ENCODE measurements around the gene ARSG. TPM values are rescaled to one million over a fixed set of nuclear protein-coding genes. Genes with fewer than 3 reads are reported as not detected.

ARSG gene
- total RNA-seq, 2 experiments from 2014 or later, result 11.7 to 13.8 TPM

GRCh38 chr17:68422821-68423220 is 131.5 kb downstream of the ARSG start:
- H3K36me3 Mint-ChIP-seq (ENCODE audit: low read depth), result peaks cover 36% of the 10 kb centered on the region
- POLR2A ChIA-PET, result no interaction called here
- DNase-seq, result no peak
- no peak overlapping the region for H3K4me3 Mint-ChIP-seq
- H3K27ac Mint-ChIP-seq, result no peak overlapping the region
- CTCF ChIA-PET, result interaction anchor here (2.3 kb wide), 1 partner anchor 10 kb away, joined by 9 read pairs; no protein-coding TSS in a partner anchor
- peaks cover 4% of the 10 kb centered on the region for H3K4me1 Mint-ChIP-seq
- H3K9me3 Mint-ChIP-seq, result no peaks in the 10 kb centered on the region
- H3K27me3 Mint-ChIP-seq, result no peaks in the 10 kb centered on the region

- ChIA-PET POLR2A (no interaction called here), CTCF (interaction anchor here (2.3 kb wide), 1 partner anchor 10 kb away, joined by 9 read pairs; no protein-coding TSS in a partner anchor)
- Mint-ChIP-seq H3K9me3 (no peaks in the 10 kb centered on the region), H3K4me1 (peaks cover 2% of the 10 kb centered on the region), H3K27ac (no peak overlapping the region), H3K27me3 (no peaks in the 10 kb centered on the region), H3K36me3 (ENCODE audit: low read depth) (peaks cover 31% of the 10 kb centered on the region), H3K4me3 (no peak overlapping the region)
- no peak for DNase-seq
These were observed 132.0 kb downstream of the ARSG start for GRCh38 chr17:68423251-68423650.

GRCh38 chr17:68424203-68424602 is 132.9 kb downstream of the ARSG start:
- no peaks in the 10 kb centered on the region for H3K9me3 Mint-ChIP-seq
- H3K27me3 Mint-ChIP-seq, result no peaks in the 10 kb centered on the region
- no peak overlapping the region for H3K4me3 Mint-ChIP-seq
- ChIA-PET POLR2A (no interaction called here), CTCF (interaction anchor here (1.2 to 1.3 kb wide), 2 partner anchors 8 to 132 kb away, joined by 3 read pairs; partner anchors contain the start of gene ARSG)
- no peak overlapping the region for H3K27ac Mint-ChIP-seq
- DNase-seq, result no peak
- H3K36me3 Mint-ChIP-seq (ENCODE audit: low read depth), result peaks cover 29% of the 10 kb centered on the region
- peaks cover 2% of the 10 kb centered on the region for H3K4me1 Mint-ChIP-seq

DNA sequence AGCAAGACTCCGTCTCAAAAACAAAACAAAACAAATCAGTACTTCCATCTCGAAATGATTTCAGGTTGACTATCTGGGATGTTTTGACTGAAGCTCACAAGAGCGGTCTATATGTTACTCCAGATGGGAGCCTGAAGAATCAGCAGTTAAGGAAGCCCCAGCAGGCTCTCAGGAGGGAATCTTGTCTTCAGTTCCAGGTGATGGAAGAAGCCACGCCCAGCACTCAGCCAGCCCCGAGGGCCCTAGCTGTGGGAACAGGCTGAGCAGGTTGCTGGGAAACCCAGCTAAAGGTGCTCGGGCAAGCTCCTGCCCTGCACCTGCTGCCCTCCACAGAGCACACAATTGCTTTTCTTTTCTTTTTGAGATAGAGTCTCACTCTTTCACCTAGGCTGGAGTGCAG is 133.6 kb downstream of the ARSG start:
- H3K9me3 Mint-ChIP-seq, result no peaks in the 10 kb centered on the region
- CTCF ChIA-PET, result interaction anchor here (0.6 to 1.5 kb wide), 5 partner anchors 9 to 182 kb away, joined by 3 to 4 read pairs (median 3); partner anchors contain the start of gene ARSG
- H3K27ac Mint-ChIP-seq, result no peak overlapping the region
- peaks cover 2% of the 10 kb centered on the region for H3K4me1 Mint-ChIP-seq
- H3K36me3 Mint-ChIP-seq (ENCODE audit: low read depth), result peaks cover 26% of the 10 kb centered on the region
- POLR2A ChIA-PET, result interaction anchor here (0.7 kb wide), 1 partner anchor 306 kb away, joined by 3 read pairs; no protein-coding TSS in a partner anchor
- no peak overlapping the region for H3K4me3 Mint-ChIP-seq
- DNase-seq, result no peak
- H3K27me3 Mint-ChIP-seq, result no peaks in the 10 kb centered on the region

- Mint-ChIP-seq H3K27ac (no peak overlapping the region), H3K4me3 (no peak overlapping the region), H3K9me3 (no peaks in the 10 kb centered on the region), H3K4me1 (peaks cover 2% of the 10 kb centered on the region), H3K27me3 (no peaks in the 10 kb centered on the region), H3K36me3 (ENCODE audit: low read depth) (peaks cover 23% of the 10 kb centered on the region)
- POLR2A ChIA-PET, result no interaction called here
- DNase-seq, result no peak
- CTCF ChIA-PET, result interaction anchor here (1.5 kb wide), 1 partner anchor 11 kb away, joined by 4 read pairs; no protein-coding TSS in a partner anchor
These were observed 134.7 kb downstream of the ARSG start for GRCh38 chr17:68425979-68426378.

GRCh38 chr17:68427575-68427974 is 136.3 kb downstream of the ARSG start:
- POLR2A ChIA-PET, result no interaction called here
- no peak overlapping the region for H3K27ac Mint-ChIP-seq
- H3K4me3 Mint-ChIP-seq, result no peak overlapping the region
- no peaks in the 10 kb centered on the region for H3K27me3 Mint-ChIP-seq
- H3K36me3 Mint-ChIP-seq (ENCODE audit: low read depth), result peaks cover 30% of the 10 kb centered on the region
- DNase-seq, result no peak
- H3K9me3 Mint-ChIP-seq, result no peaks in the 10 kb centered on the region
- H3K4me1 Mint-ChIP-seq, result peaks cover 11% of the 10 kb centered on the region
- CTCF ChIA-PET, result interaction anchor here (0.6 to 1.5 kb wide), 5 partner anchors 9 to 408 kb away, joined by 3 to 5 read pairs (median 4); no protein-coding TSS in a partner anchor

- H3K4me3 Mint-ChIP-seq, result no peak overlapping the region
- H3K4me1 Mint-ChIP-seq, result peaks cover 11% of the 10 kb centered on the region
- H3K27me3 Mint-ChIP-seq, result no peaks in the 10 kb centered on the region
- H3K9me3 Mint-ChIP-seq, result no peaks in the 10 kb centered on the region
- H3K27ac Mint-ChIP-seq, result no peak overlapping the region
- peaks cover 39% of the 10 kb centered on the region for H3K36me3 Mint-ChIP-seq (ENCODE audit: low read depth)
- POLR2A ChIA-PET, result no interaction called here
- CTCF ChIA-PET, result interaction anchor here (1.0 to 1.3 kb wide), 3 partner anchors 30 to 409 kb away, joined by 3 to 4 read pairs (median 3); no protein-coding TSS in a partner anchor
- no peak for DNase-seq
These were observed 137.3 kb downstream of the ARSG start for GRCh38 chr17:68428498-68429172.

DNA sequence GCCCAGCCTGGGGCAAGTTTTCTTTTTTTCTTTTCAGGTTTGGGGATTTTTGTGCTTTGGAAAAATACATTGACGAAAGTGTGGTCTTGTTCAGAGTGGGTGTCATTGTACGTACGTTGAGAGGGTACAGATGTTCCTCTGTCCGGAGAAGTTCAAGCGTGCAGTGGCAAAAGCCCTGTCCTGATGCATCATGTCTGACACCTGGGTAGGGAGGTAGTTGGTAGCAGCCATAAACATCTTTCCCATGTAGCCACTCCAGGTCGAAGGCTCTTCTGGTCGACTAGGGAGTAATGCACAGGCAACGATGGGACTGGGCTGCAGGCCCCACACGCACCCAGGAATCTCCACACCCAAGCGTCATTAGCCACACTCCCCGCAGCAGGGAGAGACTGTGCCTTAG is 138.6 kb downstream of the ARSG start:
- no peak overlapping the region for H3K27ac Mint-ChIP-seq
- peaks cover 19% of the 10 kb centered on the region for H3K4me1 Mint-ChIP-seq
- no peak for DNase-seq
- ChIA-PET POLR2A (no interaction called here), CTCF (interaction anchor here (1.6 kb wide), 1 partner anchor 11 kb away, joined by 3 read pairs; no protein-coding TSS in a partner anchor)
- peaks cover 43% of the 10 kb centered on the region for H3K36me3 Mint-ChIP-seq (ENCODE audit: low read depth)
- no peaks in the 10 kb centered on the region for H3K9me3 Mint-ChIP-seq
- H3K4me3 Mint-ChIP-seq, result no peak overlapping the region
- no peaks in the 10 kb centered on the region for H3K27me3 Mint-ChIP-seq

- ChIA-PET POLR2A (interaction anchor here (0.9 kb wide), 1 partner anchor 140 kb away, joined by 3 read pairs; the partner anchor contains the start of gene SLC16A6), CTCF (interaction anchor here (0.5 to 2.3 kb wide), 13 partner anchors 11 to 347 kb away, joined by 3 to 10 read pairs (median 3); partner anchors contain the start of gene ARSG)
- peaks cover 46% of the 10 kb centered on the region for H3K36me3 Mint-ChIP-seq (ENCODE audit: low read depth)
- H3K9me3 Mint-ChIP-seq, result no peaks in the 10 kb centered on the region
- H3K4me1 Mint-ChIP-seq, result peaks cover 31% of the 10 kb centered on the region
- H3K27me3 Mint-ChIP-seq, result no peaks in the 10 kb centered on the region
- DNase-seq, result no peak
- H3K27ac Mint-ChIP-seq, result no peak overlapping the region
- H3K4me3 Mint-ChIP-seq, result no peak overlapping the region
These were observed 139.8 kb downstream of the ARSG start for GRCh38 chr17:68431045-68431608.

DNA sequence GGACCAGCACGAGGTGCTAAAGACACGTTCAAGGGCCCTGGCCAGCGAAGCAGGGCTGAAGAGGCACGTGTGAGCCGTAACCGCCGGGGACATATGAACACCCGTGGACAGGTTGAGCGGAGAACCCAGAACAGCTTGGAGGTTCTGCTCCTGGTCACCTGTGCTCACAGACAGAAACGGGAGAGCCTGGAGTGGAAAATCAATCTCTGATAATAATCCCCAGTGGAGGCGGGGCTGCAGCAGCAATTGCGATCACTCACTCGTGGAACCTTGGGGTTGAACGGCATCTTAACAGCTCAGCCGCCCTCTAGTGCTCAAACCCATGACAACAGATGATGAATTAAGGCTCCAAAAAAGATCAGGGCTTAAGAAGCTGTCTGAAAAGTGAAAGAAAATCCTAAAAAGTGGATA is 140.4 kb downstream of the ARSG start:
- peak overlapping the region; percentile 26 for H3K27ac Mint-ChIP-seq

GRCh38 chr17:68432086-68432864 is 141.0 kb downstream of the ARSG start:
- peaks cover 42% of the 10 kb centered on the region for H3K4me1 Mint-ChIP-seq
- no peaks in the 10 kb centered on the region for H3K9me3 Mint-ChIP-seq
- H3K36me3 Mint-ChIP-seq (ENCODE audit: low read depth), result peaks cover 49% of the 10 kb centered on the region
- H3K27ac Mint-ChIP-seq, result peak overlapping the region; percentile 26
- no peak overlapping the region for H3K4me3 Mint-ChIP-seq
- no peak for DNase-seq
- ChIA-PET CTCF (interaction anchor here (0.6 to 2.3 kb wide), 20 partner anchors 9 to 348 kb away, joined by 3 to 10 read pairs (median 3); partner anchors contain the start of genes ARSG and WIPI1), POLR2A (interaction anchor here (0.5 to 0.9 kb wide), 2 partner anchors 30 to 141 kb away, joined by 3 read pairs; partner anchors contain the start of gene SLC16A6)
- no peaks in the 10 kb centered on the region for H3K27me3 Mint-ChIP-seq

More for the DNA sequence above, 140.4 kb downstream of the ARSG start:
- ChIA-PET POLR2A (interaction anchor here (0.9 kb wide), 1 partner anchor 141 kb away, joined by 3 read pairs; the partner anchor contains the start of gene SLC16A6), CTCF (interaction anchor here (0.5 to 2.3 kb wide), 19 partner anchors 9 to 348 kb away, joined by 3 to 10 read pairs (median 3); partner anchors contain the start of gene ARSG)
- peaks cover 49% of the 10 kb centered on the region for H3K36me3 Mint-ChIP-seq (ENCODE audit: low read depth)
- DNase-seq, result peak; percentile 73
- no peaks in the 10 kb centered on the region for H3K9me3 Mint-ChIP-seq
- no peaks in the 10 kb centered on the region for H3K27me3 Mint-ChIP-seq
- no peak overlapping the region for H3K4me3 Mint-ChIP-seq
- peaks cover 36% of the 10 kb centered on the region for H3K4me1 Mint-ChIP-seq

DNA sequence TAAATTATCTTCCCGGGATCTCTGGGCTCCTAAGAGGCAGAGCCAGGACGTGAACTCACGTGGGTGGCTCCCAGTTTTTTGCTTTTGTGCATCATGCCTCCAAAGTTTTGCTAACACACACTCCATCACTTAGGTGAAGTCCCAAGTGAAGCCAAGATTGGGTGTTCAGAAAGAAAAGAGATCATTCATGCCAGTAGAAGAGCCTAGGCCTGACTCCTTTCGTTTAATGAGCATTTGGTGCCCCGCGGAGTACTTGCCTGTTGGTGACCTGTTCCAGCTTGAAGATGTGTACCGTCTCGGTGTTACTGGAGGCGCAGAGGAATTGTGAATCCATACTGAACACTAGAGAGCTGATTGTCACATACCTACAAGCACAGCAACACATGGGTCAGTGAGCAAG is 141.9 kb downstream of the ARSG start:
- no peak for DNase-seq
- CTCF ChIA-PET, result interaction anchor here (1.1 to 2.3 kb wide), 5 partner anchors 10 to 228 kb away, joined by 3 to 10 read pairs (median 3); no protein-coding TSS in a partner anchor
- POLR2A ChIA-PET, result no interaction called here
- H3K9me3 Mint-ChIP-seq, result no peaks in the 10 kb centered on the region
- peak overlapping the region; percentile 41 for H3K27ac Mint-ChIP-seq
- H3K4me3 Mint-ChIP-seq, result no peak overlapping the region
- peaks cover 52% of the 10 kb centered on the region for H3K4me1 Mint-ChIP-seq
- H3K27me3 Mint-ChIP-seq, result no peaks in the 10 kb centered on the region
- peaks cover 49% of the 10 kb centered on the region for H3K36me3 Mint-ChIP-seq (ENCODE audit: low read depth)

All from activated CD4-positive, alpha-beta T cell treated with anti-CD3 and anti-CD28 coated beads, Interleukin-2, amount 10 ng/mL, durations not matched to agents 7 days and 5 days (primary cell).